NCI-H187 (cell line): Measurements from ENCODE around the gene TBC1D32.
"Not testable (repeated sequence)": the region's sequence is repeated elsewhere in the genome, so short reads cannot be mapped to it uniquely, and the experiment has no call there.

Source experiments
- DNase-seq, 2 experiments: peaks; one replicate each; lab custom pipeline; 2025; lab: John Stamatoyannopoulos, UW

The TBC1D32 gene

DNA sequence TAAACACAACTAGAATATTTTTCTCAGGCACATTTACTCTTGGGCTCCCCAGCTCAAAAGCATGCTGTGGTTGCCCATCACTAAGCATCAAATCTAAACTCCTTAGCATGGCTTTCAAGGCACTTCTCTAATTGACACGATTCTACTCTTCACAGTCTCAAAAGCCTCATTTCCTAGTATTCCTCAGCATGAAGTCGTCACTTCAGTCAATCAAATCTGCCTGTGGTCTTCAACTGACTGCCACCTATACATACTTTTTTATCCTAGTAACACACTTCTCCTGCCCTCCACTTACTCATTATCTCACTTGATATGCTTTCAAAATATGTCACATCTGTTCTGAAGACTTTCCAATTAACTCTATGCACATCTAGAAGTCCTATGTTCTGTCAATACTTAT, 110.3 kb downstream of the TBC1D32 start:
- no peak for DNase-seq

DNA sequence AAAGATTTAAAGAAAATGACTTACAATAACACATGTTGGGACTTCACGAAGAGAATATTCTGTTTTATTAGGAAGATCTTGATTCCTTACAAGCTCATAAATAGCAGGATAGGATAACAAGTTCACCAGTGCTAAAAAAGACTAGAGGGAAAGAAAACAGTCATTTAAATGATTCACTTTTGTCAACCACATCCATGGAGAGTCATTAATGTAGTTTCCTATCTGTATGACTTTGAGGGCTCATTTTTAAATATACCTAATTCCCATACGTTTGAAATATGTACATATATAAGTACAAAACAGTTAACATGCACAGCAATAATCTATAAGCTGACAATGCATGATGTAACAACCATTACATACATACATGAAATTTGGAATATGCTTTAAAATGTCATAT, 111.1 kb downstream of the TBC1D32 start:
- DNase-seq: no peak

- no peak for DNase-seq
Measured at GRCh38 chr6:121222656-121223055, 111.6 kb downstream of the TBC1D32 start.

DNA sequence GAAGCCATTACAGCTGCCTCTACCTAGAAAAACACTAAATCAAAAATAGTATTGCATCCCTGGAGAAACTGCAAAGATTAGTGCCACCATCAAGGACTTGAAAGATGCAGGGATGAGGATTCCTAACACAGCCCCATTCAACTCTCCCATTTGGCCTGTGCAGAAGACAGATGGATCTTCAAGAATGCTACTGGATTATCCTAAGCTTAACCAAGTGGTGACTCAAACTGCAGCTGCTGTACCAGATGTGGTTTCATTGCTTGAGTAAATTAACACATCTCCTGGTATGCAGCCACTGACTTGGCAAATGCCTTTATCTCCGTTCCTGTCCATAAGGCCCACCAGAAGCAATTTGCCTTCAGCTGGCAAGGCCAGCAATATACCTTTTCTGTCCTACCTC, 117.4 kb downstream of the TBC1D32 start:
- DNase-seq: no peak

DNA sequence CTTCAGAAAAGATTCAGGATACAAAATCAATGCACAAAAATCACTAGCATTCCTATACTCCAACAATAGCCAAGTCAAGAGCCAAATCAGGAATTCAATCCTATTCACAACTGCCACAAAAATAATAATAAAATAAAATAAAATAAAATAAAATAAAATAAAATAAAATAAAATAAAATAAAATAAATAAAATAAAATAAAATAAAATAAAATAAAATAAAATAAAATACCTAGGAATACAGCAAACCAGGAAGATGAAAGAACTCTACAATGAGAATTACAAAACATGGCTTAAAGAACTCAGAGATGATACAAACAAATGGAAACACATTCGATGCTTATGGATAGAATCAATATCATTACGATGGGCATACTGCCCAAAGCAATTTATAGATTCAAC, 120.9 kb downstream of the TBC1D32 start:
- not testable (repeated sequence) for DNase-seq

- no peak for DNase-seq
Measured at GRCh38 chr6:121210943-121211342, 123.3 kb downstream of the TBC1D32 start.

GRCh38 chr6:121205569-121205968, 128.7 kb downstream of the TBC1D32 start:
- no peak for DNase-seq

GRCh38 chr6:121201105-121201504, 133.2 kb downstream of the TBC1D32 start:
- no peak for DNase-seq

GRCh38 chr6:121196042-121196441, 138.2 kb downstream of the TBC1D32 start:
- DNase-seq: not testable (repeated sequence)

DNA sequence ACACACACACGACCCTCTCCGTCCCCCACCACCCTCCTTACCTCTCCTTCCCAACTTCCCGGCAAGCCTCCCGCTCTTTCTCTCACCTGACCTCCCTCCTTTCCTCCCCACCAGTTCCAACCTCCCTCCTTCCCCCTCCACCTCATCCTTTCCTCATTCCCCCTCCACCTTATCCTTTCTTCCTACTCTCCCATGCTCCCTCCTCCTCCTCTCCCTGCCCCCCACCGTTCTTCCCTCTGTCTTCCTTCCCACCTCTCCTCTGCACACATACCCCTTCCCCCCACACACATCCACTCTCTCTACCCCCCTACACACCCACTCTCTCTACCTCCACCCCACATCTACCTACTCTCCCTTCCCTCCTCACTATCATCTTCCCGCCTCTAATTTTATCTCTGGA, 144.2 kb downstream of the TBC1D32 start:
- DNase-seq: no peak

GRCh38 chr6:121188356-121188755, 145.9 kb downstream of the TBC1D32 start:
- DNase-seq: no peak

GRCh38 chr6:121187833-121188200, 146.5 kb downstream of the TBC1D32 start:
- DNase-seq: no peak

GRCh38 chr6:121187200-121187832, 147.0 kb downstream of the TBC1D32 start:
- no peak for DNase-seq

- no peak for DNase-seq
Measured at GRCh38 chr6:121183742-121184141, 150.5 kb downstream of the TBC1D32 start.

- no peak for DNase-seq
Measured at GRCh38 chr6:121175827-121176226, 158.5 kb downstream of the TBC1D32 start.

DNA sequence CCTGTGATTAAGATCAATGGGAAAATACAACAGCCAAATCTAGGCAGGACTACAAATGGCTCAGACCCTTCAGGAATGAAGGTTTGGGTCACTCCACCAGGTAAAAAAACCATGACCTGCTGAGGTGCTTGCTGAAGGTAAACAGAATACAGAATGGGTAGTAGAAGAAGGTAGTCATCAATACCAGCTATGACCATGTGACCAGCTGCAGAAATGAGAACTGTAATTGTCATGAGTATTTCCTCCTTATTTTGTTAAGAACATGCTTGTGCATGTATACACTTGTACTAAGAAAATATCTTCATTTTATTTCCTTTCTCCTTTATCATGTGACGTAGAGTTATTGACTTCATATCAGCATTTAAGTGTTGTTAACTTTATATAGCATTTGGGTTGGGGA, 161.8 kb downstream of the TBC1D32 start:
- DNase-seq: not testable (repeated sequence)

GRCh38 chr6:121171879-121172278, 162.4 kb downstream of the TBC1D32 start:
- no peak for DNase-seq

DNA sequence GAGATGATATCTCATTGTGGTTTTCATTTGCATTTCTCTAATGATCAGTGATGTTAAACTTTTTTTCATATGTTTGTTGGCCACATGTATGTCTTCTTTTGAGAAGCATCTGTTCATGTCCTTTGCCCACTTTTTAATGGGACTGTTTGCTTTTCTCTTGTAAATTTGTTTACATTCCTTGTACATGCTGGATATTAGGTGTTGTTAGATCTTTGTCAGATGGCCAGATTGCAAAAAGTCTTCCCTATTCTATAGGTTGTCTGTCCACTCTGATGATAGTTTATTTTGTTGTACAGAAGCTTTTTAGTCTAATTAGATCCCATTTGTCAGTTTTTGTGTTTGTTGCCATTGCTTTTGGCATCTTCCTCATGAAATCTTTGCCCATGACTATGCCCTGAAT, 172.4 kb downstream of the TBC1D32 start:
- no peak for DNase-seq

GRCh38 chr6:121160276-121160675, 174.0 kb downstream of the TBC1D32 start:
- no peak for DNase-seq

DNA sequence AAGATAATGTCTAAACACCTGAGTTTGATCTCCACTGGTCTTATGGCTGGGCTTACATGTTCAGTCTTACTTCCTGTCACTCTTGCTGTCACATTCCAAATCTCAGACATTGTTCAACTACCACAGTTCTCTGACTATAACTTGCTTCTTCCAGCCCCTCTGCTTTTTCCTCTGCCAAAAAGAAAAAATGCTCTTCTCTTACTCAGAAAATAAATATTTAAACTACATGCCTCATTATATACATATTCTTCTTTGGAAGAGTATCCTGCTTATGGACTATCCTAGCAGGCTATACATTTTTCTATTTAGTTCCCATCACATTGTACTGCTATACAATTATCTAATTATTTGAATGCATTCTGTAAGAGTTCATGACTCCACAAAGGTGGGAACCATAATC, 175.4 kb downstream of the TBC1D32 start:
- DNase-seq: no peak

DNA sequence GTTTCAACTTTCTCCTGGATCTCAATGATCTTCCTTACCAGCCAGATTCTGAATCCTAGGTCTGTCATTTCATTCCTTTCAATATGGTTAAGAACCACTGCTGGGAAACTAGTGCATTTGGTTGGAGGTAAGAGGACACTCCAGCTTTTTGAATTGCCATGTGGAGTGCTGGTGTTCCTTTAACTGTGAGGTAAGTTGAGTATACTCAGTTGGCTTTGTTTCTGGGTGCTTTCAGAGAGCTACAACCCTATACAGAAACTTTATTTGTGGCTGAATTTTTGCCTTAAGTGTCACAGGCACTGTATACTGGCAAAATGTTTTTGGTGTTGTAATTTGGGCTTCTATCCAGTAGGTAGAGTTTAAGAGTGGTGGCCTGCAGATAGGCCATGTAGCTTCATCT, 175.8 kb downstream of the TBC1D32 start:
- DNase-seq: no peak

- no peak for DNase-seq
Measured at GRCh38 chr6:121157906-121158305, 176.4 kb downstream of the TBC1D32 start.

DNA sequence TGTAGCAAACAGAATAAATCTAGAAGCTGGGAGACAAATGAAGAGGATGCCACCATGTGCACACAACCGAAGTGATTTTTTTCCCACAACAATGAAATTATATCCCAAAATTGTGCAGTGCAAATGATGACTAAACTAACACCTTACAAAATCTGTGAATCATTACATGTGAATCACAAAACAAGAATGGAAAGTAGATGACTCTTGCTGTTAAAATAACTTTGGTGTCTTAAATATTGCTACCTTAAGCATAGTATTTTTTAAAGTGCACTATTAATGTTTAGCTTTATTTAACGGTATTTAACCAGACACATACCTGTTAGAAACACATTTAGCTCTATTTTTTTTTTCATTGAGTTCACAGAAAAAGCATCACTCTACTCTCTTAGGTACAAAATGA, 190.8 kb downstream of the TBC1D32 start:
- no peak for DNase-seq

- DNase-seq: no peak
Measured at GRCh38 chr6:121142093-121142492, 192.2 kb downstream of the TBC1D32 start.

GRCh38 chr6:121135425-121135824, 198.9 kb downstream of the TBC1D32 start:
- DNase-seq: no peak
